Right atrium auricular region (tissue), 2 donors: ENCODE data around the gene KMT2C. TPM values are rescaled to one million over a fixed set of nuclear protein-coding genes. Genes with fewer than 3 reads are reported as not detected.
"Not testable (repeated sequence)": the region's sequence is repeated elsewhere in the genome, so short reads cannot be mapped to it uniquely, and the experiment has no call there.

Experiments used
- DNase-seq: peaks from one replicate; pipeline ENCODE4 v3.0.0-alpha.2; 2019; ENCODE audit warnings: low spot score
- H3K27ac ChIP-seq, 2 donors: fragments of 200-600 bp; sonication (generic); 1 replicate in 1 of 2; 2 replicates in 1 of 2; pipeline ENCODE4 v1.5.1; 2016 to 2019
- H3K27me3 ChIP-seq, 2 donors: fragments of 200-600 bp; sonication (generic); one replicate each; pipeline versions ENCODE4 v1.5.1 to v1.6.0; 2017 to 2019
- H3K36me3 ChIP-seq: fragments of 200-600 bp; sonication (generic); one replicate; pipeline ENCODE4 v1.5.1; 2016
- H3K4me1 ChIP-seq, 2 donors: fragments of 200-600 bp; sonication (generic); one replicate each; pipeline versions ENCODE4 v1.5.1 to v1.6.0; 2017 to 2019
- H3K4me3 ChIP-seq, 2 donors: fragments of 200-600 bp; sonication (generic); 1 replicate in 1 of 2; 2 replicates in 1 of 2; pipeline ENCODE4 v1.5.1; 2017 to 2019; ENCODE audit warnings: mild to moderate bottlenecking in 1 of 2, moderate library complexity in 1 of 2
- H3K9me3 ChIP-seq, 2 donors: fragments of 200-600 bp; sonication (generic); one replicate each; pipeline ENCODE4 v1.5.1; 2019
- total RNA-seq, 2 donors: library from RNA; depleted of rRNA; stranded (reverse); fragments of >200 nt; gene quantifications; one replicate each; pipeline ENCODE4 v1.1.0, GENCODE V29; 2016
- TF ChIP-seq, protein P1 (sequence below), 2 donors: fragments of 200-600 bp; sonication (generic); IDR thresholded peaks; one replicate each; pipeline ENCODE4 v1.5.1; 2019; ENCODE audit warnings: antibody characterized with exemption in 2 of 2

Gene KMT2C
- total RNA-seq, 2 donors from 2014 or later = 36.5 to 37.3 TPM

DNA sequence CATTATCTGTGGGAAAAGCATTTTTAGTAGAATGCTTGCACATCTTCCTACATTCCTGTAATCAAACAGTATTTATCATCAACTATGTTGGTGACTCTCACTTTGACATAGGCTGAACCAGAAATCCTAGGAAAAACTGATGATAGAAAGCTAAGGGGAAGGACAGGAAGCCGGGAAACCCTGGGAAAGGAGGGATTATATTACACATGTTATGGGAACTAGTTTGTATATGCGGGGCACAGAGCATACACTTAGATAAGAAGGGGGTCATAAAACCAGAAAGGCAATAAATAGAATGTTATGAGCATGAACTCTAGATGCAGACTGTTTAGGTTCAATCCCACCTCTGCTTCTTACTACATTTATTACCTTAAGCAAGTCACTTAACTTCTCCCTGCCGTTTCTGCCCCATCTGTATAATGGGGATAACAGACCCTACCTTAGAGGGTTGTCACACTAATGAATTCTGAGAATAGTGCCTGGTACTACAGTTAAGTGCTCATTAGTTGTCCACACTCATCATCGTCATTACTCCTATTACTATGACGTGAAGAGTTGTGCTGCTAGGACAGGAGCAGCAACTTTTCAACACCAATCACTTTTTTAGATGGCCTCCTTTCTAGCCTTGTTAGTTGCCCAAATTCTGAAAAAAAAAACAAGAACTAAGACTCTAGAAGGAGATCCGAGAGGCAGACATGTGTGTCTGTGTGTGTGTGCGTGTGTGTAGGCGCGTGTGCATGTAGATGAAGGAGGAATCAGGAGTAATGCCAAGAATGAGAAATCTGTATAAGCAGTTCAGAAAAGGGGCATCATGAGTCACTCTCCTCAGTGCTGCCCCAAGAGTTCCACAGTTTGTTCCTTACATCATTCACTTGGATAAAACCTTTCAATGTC, 52.2 kb downstream of the KMT2C start:
- no peak for DNase-seq

DNA sequence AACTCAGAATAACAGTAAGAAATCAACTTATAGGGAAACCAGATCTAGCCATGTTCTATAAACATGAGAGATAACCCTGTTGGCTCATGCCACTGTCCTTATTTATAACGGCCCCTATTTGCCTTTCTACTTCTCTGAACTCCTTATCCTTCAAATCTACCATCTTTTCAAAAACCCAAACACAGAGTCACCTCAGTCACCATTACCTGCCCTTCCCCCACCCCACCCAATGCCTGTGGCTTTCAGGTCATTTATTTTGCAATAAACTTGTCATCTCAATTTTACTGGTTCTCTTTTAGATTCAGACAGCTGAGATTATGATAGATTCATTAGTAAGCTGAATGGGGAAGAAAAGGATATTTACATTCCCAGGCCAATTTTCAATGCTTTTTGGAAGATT, 53.6 kb downstream of the KMT2C start:
- TF ChIP-seq, protein P1, sequence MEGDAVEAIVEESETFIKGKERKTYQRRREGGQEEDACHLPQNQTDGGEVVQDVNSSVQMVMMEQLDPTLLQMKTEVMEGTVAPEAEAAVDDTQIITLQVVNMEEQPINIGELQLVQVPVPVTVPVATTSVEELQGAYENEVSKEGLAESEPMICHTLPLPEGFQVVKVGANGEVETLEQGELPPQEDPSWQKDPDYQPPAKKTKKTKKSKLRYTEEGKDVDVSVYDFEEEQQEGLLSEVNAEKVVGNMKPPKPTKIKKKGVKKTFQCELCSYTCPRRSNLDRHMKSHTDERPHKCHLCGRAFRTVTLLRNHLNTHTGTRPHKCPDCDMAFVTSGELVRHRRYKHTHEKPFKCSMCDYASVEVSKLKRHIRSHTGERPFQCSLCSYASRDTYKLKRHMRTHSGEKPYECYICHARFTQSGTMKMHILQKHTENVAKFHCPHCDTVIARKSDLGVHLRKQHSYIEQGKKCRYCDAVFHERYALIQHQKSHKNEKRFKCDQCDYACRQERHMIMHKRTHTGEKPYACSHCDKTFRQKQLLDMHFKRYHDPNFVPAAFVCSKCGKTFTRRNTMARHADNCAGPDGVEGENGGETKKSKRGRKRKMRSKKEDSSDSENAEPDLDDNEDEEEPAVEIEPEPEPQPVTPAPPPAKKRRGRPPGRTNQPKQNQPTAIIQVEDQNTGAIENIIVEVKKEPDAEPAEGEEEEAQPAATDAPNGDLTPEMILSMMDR (IDR thresholded peaks at IDR 0.05) = no peak
- Histone ChIP-seq H3K4me1 (peaks cover 0 to 32% of the 10 kb centered on the region in 2 donors), H3K27me3 (no peaks in the 10 kb centered on the region), H3K27ac (no peak overlapping the region), H3K36me3 (no peaks in the 10 kb centered on the region), H3K4me3 (no peak overlapping the region), H3K9me3 (peaks cover 0 to 1% of the 10 kb centered on the region in 2 donors)
- no peak for DNase-seq

More for the DNA sequence above, 52.2 kb downstream of the KMT2C start:
- Histone ChIP-seq H3K4me3 (no peak overlapping the region), H3K4me1 (peaks cover 0 to 32% of the 10 kb centered on the region in 2 donors), H3K27ac (no peak overlapping the region), H3K36me3 (no peaks in the 10 kb centered on the region), H3K9me3 (no peaks in the 10 kb centered on the region), H3K27me3 (no peaks in the 10 kb centered on the region)
- TF ChIP-seq, protein P1 (IDR thresholded peaks at IDR 0.05) = no peak

DNA sequence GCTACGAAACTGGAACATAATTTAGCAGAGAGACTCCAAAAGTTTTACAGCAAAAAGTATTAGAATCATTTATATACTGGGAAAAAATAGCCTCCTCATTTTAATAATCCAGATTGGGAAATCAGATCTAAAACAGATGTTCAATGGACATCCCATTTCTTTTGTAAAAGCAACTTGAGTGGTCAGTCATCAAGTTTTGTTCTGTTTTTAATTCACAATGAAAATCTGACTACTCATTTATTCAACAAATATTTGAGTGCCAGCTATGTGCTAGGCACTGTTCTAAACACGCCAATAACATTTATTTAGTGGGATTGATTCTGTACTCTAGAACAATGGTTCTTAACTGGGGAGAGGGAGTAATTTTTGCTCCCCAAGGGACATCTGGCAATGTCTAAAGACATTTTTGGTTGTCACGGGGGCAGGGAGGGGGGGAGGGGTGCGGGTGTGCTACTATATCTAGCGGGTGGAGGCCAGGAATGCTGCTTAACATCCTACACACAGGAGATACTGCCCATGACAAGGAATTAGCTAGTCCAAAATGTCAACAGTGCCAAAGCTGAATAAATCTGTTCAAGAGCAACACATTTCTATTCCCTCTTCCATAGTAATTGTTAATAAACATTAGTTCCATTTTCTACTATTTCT, 54.7 kb downstream of the KMT2C start:
- DNase-seq, H3K36me3 ChIP-seq, H3K9me3 ChIP-seq, H3K27me3 ChIP-seq, H3K27ac ChIP-seq, H3K4me3 ChIP-seq: not testable (repeated sequence)
- peaks cover 0 to 32% of the 10 kb centered on the region in 2 donors for H3K4me1 ChIP-seq

DNA sequence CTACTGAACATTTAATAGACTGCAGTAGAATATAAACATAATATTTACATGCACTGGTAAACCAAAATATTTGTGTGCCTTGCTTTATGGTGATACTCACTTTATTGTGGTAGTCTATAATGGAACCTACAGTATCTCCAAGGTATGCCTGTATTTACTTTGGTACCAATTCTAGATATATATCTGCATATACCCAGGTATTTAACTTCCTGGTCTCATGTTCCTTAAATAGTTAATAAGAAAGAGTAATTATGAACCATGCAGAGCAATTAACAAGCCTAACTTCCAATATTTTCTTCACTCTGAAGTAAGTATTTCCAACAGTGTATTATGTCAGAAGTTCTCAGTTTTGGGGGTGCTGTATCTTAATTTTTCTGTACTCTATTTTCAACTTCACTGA, 57.3 kb downstream of the KMT2C start:
- H3K9me3 ChIP-seq, H3K36me3 ChIP-seq, H3K27me3 ChIP-seq, DNase-seq, H3K27ac ChIP-seq, H3K4me3 ChIP-seq: not testable (repeated sequence)
- peaks cover 0 to 31% of the 10 kb centered on the region in 2 donors for H3K4me1 ChIP-seq

DNA sequence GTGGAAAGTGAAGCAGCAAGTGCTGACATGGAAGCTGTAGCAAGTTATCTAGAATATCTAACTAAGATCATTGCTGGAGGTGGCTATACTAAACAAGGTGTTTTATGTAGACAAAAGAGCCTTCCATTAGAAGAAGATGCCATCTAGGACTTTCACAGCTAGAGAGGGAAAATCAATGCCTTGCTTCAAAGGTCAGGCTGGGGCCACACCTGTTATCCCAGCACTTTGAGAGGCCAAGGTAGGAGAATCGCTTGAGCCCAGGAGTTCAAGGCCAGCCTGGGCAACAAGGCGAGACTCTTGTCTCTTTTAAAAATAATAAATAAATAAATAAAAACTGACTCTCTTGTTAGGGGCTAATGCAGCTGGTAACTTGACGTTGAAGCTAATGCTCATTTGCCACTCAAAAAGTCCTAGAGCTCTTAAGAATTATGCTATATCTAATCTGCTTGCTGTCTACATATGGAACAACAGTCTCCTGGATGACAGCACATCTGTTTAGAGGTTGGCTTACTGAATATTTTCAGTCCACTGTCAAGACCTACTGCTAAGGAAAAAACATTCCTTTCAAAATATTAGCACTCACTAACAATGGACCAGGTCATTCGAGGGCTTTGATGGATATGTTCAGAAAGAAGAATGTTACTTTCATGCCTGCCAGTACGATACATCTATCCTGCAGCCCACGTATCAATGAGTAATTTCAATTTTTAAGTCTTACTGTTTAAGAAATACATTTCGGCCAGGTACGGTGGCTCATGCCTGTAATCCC, 58.9 kb downstream of the KMT2C start:
- not testable (repeated sequence) for H3K27ac ChIP-seq, DNase-seq, H3K9me3 ChIP-seq, H3K4me3 ChIP-seq, H3K27me3 ChIP-seq, H3K36me3 ChIP-seq
- H3K4me1 ChIP-seq = peaks cover 0 to 20% of the 10 kb centered on the region in 2 donors

DNA sequence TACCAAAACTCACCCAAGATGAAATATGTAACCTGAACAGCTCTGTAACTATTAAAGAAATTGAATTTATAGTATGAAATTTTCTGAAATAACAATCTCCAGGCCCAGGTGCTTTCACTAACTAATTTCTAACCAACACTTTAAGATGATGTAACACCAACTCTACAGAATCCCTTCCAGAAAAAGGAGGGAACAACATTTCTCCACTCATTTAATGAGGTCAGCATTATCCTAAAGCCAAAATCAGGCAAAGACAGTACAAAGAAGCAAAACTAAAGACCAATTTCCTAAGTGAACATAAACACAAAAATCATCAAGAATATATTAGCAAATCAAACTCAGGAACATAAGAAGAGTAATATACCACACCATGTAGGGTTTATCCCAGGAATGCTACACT, 65.5 kb downstream of the KMT2C start:
- TF ChIP-seq, protein P1 (IDR thresholded peaks at IDR 0.05) = no peak
- H3K4me3 ChIP-seq = no peak overlapping the region
- H3K4me1 ChIP-seq = peaks cover 0 to 46% of the 10 kb centered on the region in 2 donors
- H3K36me3 ChIP-seq = no peaks in the 10 kb centered on the region
- no peak for DNase-seq
- H3K27me3 ChIP-seq = no peaks in the 10 kb centered on the region
- no peak overlapping the region for H3K27ac ChIP-seq
- no peaks in the 10 kb centered on the region for H3K9me3 ChIP-seq

DNA sequence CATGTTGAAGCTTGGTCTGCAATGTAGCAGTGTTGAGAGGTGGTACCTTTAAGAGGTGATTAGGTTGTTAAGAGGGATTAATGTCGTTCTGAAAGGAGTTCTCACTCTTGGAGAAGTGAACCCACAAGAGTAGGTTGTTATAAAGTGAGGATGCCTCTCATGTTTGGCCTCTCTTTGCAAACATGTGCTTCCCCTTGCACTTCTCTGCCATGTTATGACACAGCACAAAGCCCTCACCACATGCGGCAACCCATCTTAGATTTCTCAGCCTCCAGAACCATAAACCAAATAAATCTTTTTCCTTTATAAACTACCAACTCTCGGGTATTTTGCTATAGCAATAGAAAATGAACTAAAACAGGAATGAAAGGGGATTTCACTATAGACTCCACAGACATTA, 66.3 kb downstream of the KMT2C start:
- Histone ChIP-seq H3K4me1 (peaks cover 0 to 43% of the 10 kb centered on the region in 2 donors), H3K27me3 (no peaks in the 10 kb centered on the region), H3K36me3 (no peaks in the 10 kb centered on the region), H3K9me3 (no peaks in the 10 kb centered on the region), H3K4me3 (no peak overlapping the region), H3K27ac (no peak overlapping the region)
- DNase-seq = no peak
- TF ChIP-seq, protein P1 (IDR thresholded peaks at IDR 0.05) = no peak
